ENCODE measurements around the gene ADPRH.

Gene ADPRH

GRCh38 chr3:119631516-119631915 lies 52.2 kb downstream of the ADPRH start:
- Histone ChIP-seq H4K20me1 (ENCODE audit: insufficient read depth, low read length, poor library complexity, severe bottlenecking) (no peaks in the 10 kb centered on the region), H3K9me3 (ENCODE audit: insufficient read depth, low read depth, low read length) (no peaks in the 10 kb centered on the region)

DNA sequence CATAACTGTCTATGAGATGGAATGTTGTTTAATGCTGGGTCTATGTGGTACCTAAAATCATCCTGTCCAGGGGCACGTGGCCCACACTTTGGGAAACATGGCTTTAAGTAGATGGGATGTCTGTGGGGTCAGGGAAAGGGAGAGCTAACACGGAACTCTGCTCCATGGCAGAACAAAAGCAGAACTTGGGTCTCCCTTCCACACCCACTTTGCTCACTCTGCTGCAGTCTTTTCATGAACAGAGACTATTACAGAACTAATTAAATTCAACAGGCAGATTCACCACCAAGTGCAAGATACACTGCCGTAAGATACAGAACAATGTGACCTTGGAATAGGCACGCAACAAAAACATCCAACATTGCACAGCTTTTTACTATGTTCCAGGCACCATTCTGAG lies 52.9 kb downstream of the ADPRH start:
- Histone ChIP-seq H3F3A (ENCODE audit: low read depth) (no peaks in the 10 kb centered on the region), H3K27me3 (ENCODE audit: insufficient read depth, low read length, poor library complexity, severe bottlenecking) (no peaks in the 10 kb centered on the region), H4K20me1 (ENCODE audit: insufficient read depth, low read length, poor library complexity, severe bottlenecking) (no peaks in the 10 kb centered on the region), H3K9me2 (replicated peaks; ENCODE audit: low read depth, low read length) (no peaks in the 10 kb centered on the region), H2AFZ (ENCODE audit: low read length) (no peak overlapping the region), H3K9me3 (ENCODE audit: insufficient read depth, low read depth, low read length) (no peaks in the 10 kb centered on the region), H3K79me2 (ENCODE audit: insufficient read depth, low read length) (no peaks in the 10 kb centered on the region), H3K4me3 (ENCODE audit: low read length, poor library complexity, severe bottlenecking) (no peak overlapping the region), H3K9ac (ENCODE audit: low read depth, low read length, poor library complexity, severe bottlenecking) (no peak overlapping the region), H3K36me3 (ENCODE audit: insufficient read depth, low read length) (no peaks in the 10 kb centered on the region), H3K4me1 (ENCODE audit: insufficient read depth, low read length, poor library complexity, severe bottlenecking) (no peaks in the 10 kb centered on the region), H3K4me2 (ENCODE audit: low read depth, low read length, poor library complexity, severe bottlenecking) (no peak overlapping the region)
- TF ChIP-seq EZH2phosphoT487 (IDR thresholded peaks at IDR 0.05; ENCODE audit: borderline replicate concordance): no peak
- TF ChIP-seq, protein P1, sequence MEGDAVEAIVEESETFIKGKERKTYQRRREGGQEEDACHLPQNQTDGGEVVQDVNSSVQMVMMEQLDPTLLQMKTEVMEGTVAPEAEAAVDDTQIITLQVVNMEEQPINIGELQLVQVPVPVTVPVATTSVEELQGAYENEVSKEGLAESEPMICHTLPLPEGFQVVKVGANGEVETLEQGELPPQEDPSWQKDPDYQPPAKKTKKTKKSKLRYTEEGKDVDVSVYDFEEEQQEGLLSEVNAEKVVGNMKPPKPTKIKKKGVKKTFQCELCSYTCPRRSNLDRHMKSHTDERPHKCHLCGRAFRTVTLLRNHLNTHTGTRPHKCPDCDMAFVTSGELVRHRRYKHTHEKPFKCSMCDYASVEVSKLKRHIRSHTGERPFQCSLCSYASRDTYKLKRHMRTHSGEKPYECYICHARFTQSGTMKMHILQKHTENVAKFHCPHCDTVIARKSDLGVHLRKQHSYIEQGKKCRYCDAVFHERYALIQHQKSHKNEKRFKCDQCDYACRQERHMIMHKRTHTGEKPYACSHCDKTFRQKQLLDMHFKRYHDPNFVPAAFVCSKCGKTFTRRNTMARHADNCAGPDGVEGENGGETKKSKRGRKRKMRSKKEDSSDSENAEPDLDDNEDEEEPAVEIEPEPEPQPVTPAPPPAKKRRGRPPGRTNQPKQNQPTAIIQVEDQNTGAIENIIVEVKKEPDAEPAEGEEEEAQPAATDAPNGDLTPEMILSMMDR (conservative IDR thresholded peaks at IDR 0.05; ENCODE audit: low read length): no peak

More at GRCh38 chr3:119631516-119631915, 52.2 kb downstream of the ADPRH start:
- no peaks in the 10 kb centered on the region for H3F3A ChIP-seq (ENCODE audit: low read depth)
- no peaks in the 10 kb centered on the region for H3K27me3 ChIP-seq (ENCODE audit: insufficient read depth, low read length, poor library complexity, severe bottlenecking)
- H3K4me3 ChIP-seq (ENCODE audit: low read length, poor library complexity, severe bottlenecking): no peak overlapping the region
- H3K9me2 ChIP-seq (replicated peaks; ENCODE audit: low read depth, low read length): no peaks in the 10 kb centered on the region
- no peaks in the 10 kb centered on the region for H3K36me3 ChIP-seq (ENCODE audit: insufficient read depth, low read length)
- no peak overlapping the region for H3K9ac ChIP-seq (ENCODE audit: low read depth, low read length, poor library complexity, severe bottlenecking)
- H3K4me1 ChIP-seq (ENCODE audit: insufficient read depth, low read length, poor library complexity, severe bottlenecking): no peaks in the 10 kb centered on the region
- H3K4me2 ChIP-seq (ENCODE audit: low read depth, low read length, poor library complexity, severe bottlenecking): no peak overlapping the region
- no peaks in the 10 kb centered on the region for H3K79me2 ChIP-seq (ENCODE audit: insufficient read depth, low read length)
- TF ChIP-seq, protein P1 (conservative IDR thresholded peaks at IDR 0.05; ENCODE audit: low read length): no peak
- TF ChIP-seq EZH2phosphoT487 (IDR thresholded peaks at IDR 0.05; ENCODE audit: borderline replicate concordance): no peak
- H2AFZ ChIP-seq (ENCODE audit: low read length): no peak overlapping the region

- Histone ChIP-seq H3K4me3 (ENCODE audit: low read length, poor library complexity, severe bottlenecking) (no peak overlapping the region), H3K36me3 (ENCODE audit: insufficient read depth, low read length) (no peaks in the 10 kb centered on the region), H4K20me1 (ENCODE audit: insufficient read depth, low read length, poor library complexity, severe bottlenecking) (no peaks in the 10 kb centered on the region), H2AFZ (ENCODE audit: low read length) (no peak overlapping the region), H3K9ac (ENCODE audit: low read depth, low read length, poor library complexity, severe bottlenecking) (no peak overlapping the region), H3K4me1 (ENCODE audit: insufficient read depth, low read length, poor library complexity, severe bottlenecking) (no peaks in the 10 kb centered on the region), H3K9me2 (replicated peaks; ENCODE audit: low read depth, low read length) (no peaks in the 10 kb centered on the region), H3K4me2 (ENCODE audit: low read depth, low read length, poor library complexity, severe bottlenecking) (no peak overlapping the region), H3K9me3 (ENCODE audit: insufficient read depth, low read depth, low read length) (no peaks in the 10 kb centered on the region), H3F3A (ENCODE audit: low read depth) (no peaks in the 10 kb centered on the region), H3K79me2 (ENCODE audit: insufficient read depth, low read length) (no peaks in the 10 kb centered on the region), H3K27me3 (ENCODE audit: insufficient read depth, low read length, poor library complexity, severe bottlenecking) (no peaks in the 10 kb centered on the region)
- TF ChIP-seq, protein P1 (conservative IDR thresholded peaks at IDR 0.05; ENCODE audit: low read length): no peak
- TF ChIP-seq EZH2phosphoT487 (IDR thresholded peaks at IDR 0.05; ENCODE audit: borderline replicate concordance): no peak
Measured at GRCh38 chr3:119632829-119633228, 53.5 kb downstream of the ADPRH start.

Measured in Loucy (cell line).